Dermis microvascular lymphatic vessel endothelial cell (primary cell): ENCODE results near the gene EYA2. TPM values are rescaled to one million over a fixed set of nuclear protein-coding genes. Genes with fewer than 3 reads are reported as not detected.

Source experiments
- DNase-seq, 2 donors: peaks; one replicate each; pipeline versions ENCODE4 v3.0.0 to v3.0.0-alpha.2; 2010; ENCODE audit warnings: low read depth in 2 of 2
- total RNA-seq: library from RNA; depleted of rRNA; stranded (reverse); fragments of >200 nt; gene quantifications from 2 replicates; pipeline ENCODE4 v1.2.1, GENCODE V29; 2014

The EYA2 gene
- total RNA-seq, 1 donor from 2014 or later = not detected

- no peak for DNase-seq
These were observed 205.3 kb downstream of the EYA2 start for GRCh38 chr20:47099825-47100441.

- DNase-seq = no peak
These were observed 208.0 kb downstream of the EYA2 start for GRCh38 chr20:47102629-47103028.

GRCh38 chr20:47106786-47107185, 212.1 kb downstream of the EYA2 start:
- DNase-seq = no peak

- no peak for DNase-seq
These were observed 214.4 kb downstream of the EYA2 start for GRCh38 chr20:47108994-47109393.

- DNase-seq = no peak
These were observed 216.2 kb downstream of the EYA2 start for GRCh38 chr20:47110819-47111218.

GRCh38 chr20:47111576-47111975, 216.9 kb downstream of the EYA2 start:
- DNase-seq = no peak

- no peak for DNase-seq
These were observed 218.9 kb downstream of the EYA2 start for GRCh38 chr20:47113362-47114109.

- no peak for DNase-seq
These were observed 221.1 kb downstream of the EYA2 start for GRCh38 chr20:47115694-47116093.

GRCh38 chr20:47117371-47117770, 222.7 kb downstream of the EYA2 start:
- DNase-seq = no peak

- DNase-seq = no peak
These were observed 223.1 kb downstream of the EYA2 start for GRCh38 chr20:47117773-47118172.

GRCh38 chr20:47118206-47118605, 223.6 kb downstream of the EYA2 start:
- no peak for DNase-seq

- DNase-seq = no peak
These were observed 224.0 kb downstream of the EYA2 start for GRCh38 chr20:47118641-47119040.

- no peak for DNase-seq
These were observed 225.8 kb downstream of the EYA2 start for GRCh38 chr20:47120346-47120936.

- DNase-seq = no peak
These were observed 227.9 kb downstream of the EYA2 start for GRCh38 chr20:47122560-47122959.

GRCh38 chr20:47124181-47124717, 229.6 kb downstream of the EYA2 start:
- DNase-seq = no peak

GRCh38 chr20:47125508-47125757, 230.8 kb downstream of the EYA2 start:
- no peak for DNase-seq

GRCh38 chr20:47125758-47126591, 231.3 kb downstream of the EYA2 start:
- no peak for DNase-seq

GRCh38 chr20:47126709-47127108, 232.1 kb downstream of the EYA2 start:
- DNase-seq = no peak

GRCh38 chr20:47127546-47127945, 232.9 kb downstream of the EYA2 start:
- DNase-seq = no peak

- DNase-seq = no peak
These were observed 233.4 kb downstream of the EYA2 start for GRCh38 chr20:47127999-47128398.

GRCh38 chr20:47129306-47129705, 234.7 kb downstream of the EYA2 start:
- DNase-seq = no peak
